Esophagus muscularis mucosa (tissue), 4 donors: Measurements from ENCODE around the gene SULT1C2. TPM values are rescaled to one million over a fixed set of nuclear protein-coding genes. Genes with fewer than 3 reads are reported as not detected.
A peak's percentile ranks its signal among the peaks of the same experiment; 100 is the strongest.

Experiments used
- DNase-seq: peaks from one replicate; pipeline ENCODE4 v3.0.0-alpha.2; 2017; ENCODE audit errors: extremely low spot score
- H3K27ac ChIP-seq, 4 donors: fragments of 200-600 bp; sonication (generic); replicated peaks in 1 of 4; 1 replicate in 3 of 4; 2 replicates in 1 of 4; pipeline ENCODE4 v1.5.1; 2016 to 2019; ENCODE audit warnings: mild to moderate bottlenecking in 1 of 4
- H3K27me3 ChIP-seq, 4 donors: fragments of 200-600 bp; sonication (generic); one replicate each; pipeline versions ENCODE4 v1.5.1 to v1.6.0; 2016 to 2019
- H3K36me3 ChIP-seq, 4 donors: fragments of 200-600 bp; sonication (generic); one replicate each; pipeline ENCODE4 v1.5.1; 2016 to 2019
- H3K4me1 ChIP-seq, 4 donors: fragments of 200-600 bp; sonication (generic); one replicate each; pipeline ENCODE4 v1.5.1; 2016 to 2019
- H3K4me3 ChIP-seq, 4 donors: fragments of 200-600 bp; sonication (generic); 1 replicate in 2 of 4; 2 replicates in 2 of 4; pipeline ENCODE4 v1.5.1; 2016 to 2019; ENCODE audit warnings: mild to moderate bottlenecking in 4 of 4, moderate library complexity in 1 of 4
- H3K9me3 ChIP-seq, 4 donors: fragments of 200-600 bp; sonication (generic); 1 replicate in 3 of 4; 2 replicates in 1 of 4; pipeline ENCODE4 v1.5.1; 2016 to 2019
- CTCF ChIP-seq, 3 experiments: fragments of 200-600 bp in 2 of 3; fragments of 450-650 bp in 1 of 3; sonication (generic) in 2 of 3; IDR thresholded peaks; one replicate each; pipeline ENCODE4 v1.5.1; 2017 to 2019; ENCODE audit warnings: antibody characterized with exemption in 3 of 3, mild to moderate bottlenecking in 2 of 3, moderate library complexity in 1 of 3
- EP300 ChIP-seq: sonication (generic); formaldehyde crosslinking; IDR thresholded peaks from one replicate; pipeline ENCODE4 v1.6.1; 2017; ENCODE audit warnings: antibody characterized with exemption
- POLR2A ChIP-seq: fragments of 450-650 bp; IDR thresholded peaks from one replicate; pipeline ENCODE4 v1.6.1; 2017; ENCODE audit warnings: antibody characterized with exemption, moderate library complexity, mild to moderate bottlenecking, low read depth
- POLR2AphosphoS5 ChIP-seq, 2 donors: sonication (generic); formaldehyde crosslinking; IDR thresholded peaks; one replicate each; pipeline ENCODE4 v1.6.1; 2017; ENCODE audit warnings: antibody characterized with exemption in 2 of 2
- WGBS: methylation state at CpG from one replicate; pipeline ENCODE4 v1.1.5; 2018; 5-methylcytosine and 5-hydroxymethylcytosine counted together
- intact Hi-C: fragments of 100-400 bp; cut with DNase I; formaldehyde crosslinking; loops from one replicate; pipeline ENCODE4 v1.15.1; 2023
- total RNA-seq, 4 donors: library from RNA; depleted of rRNA; stranded (reverse); fragments of >200 nt; gene quantifications; one replicate each; pipeline versions ENCODE4 v1.1.0 to v1.2.1, GENCODE V29; 2016

Gene SULT1C2
- total RNA-seq, 4 donors from 2014 or later: 0.66 to 1.0 TPM; not detected in 2

DNA sequence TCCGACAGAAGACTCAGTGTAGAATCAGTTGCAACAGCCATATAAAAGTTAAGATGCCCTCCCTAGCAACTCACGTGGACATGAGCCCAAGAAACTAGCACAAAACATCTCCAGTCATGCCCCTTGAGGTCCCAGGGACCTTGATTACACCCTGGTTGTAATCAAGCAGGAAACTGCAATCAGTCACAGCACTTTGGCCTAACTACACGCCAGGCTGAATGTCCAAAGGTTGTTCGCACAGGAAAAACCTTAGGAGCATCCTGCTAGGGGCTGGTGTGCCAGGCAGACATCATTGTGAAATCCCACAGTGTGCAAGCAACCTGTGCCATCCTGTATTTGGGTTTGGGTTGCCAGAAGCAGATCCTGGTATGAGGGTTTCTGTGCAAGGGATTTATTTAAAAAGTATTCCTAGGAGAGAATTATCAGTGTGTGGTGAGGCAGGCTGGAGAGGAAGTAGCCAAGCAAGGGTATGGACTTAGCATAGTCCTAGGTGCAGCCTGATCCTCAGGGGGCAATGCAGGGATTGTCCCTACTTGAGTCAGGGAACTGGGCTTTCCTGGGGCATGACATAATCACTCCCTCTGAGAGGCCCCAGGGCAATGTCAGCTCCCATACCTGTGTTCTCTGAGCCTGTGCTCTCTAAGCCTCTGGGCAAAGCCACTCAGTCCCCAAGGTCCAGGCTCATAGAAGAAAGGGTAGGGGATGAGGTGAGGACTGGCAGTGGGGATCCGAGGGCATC is 17.8 kb upstream of the SULT1C2 start:
- Histone ChIP-seq H3K36me3 (no peaks in the 10 kb centered on the region), H3K27me3 (no peaks in the 10 kb centered on the region), H3K27ac (no peak overlapping the region), H3K4me3 (no peak overlapping the region), H3K4me1 (peaks cover 0 to 13% (median 2%) of the 10 kb centered on the region in 4 donors), H3K9me3 (no peaks in the 10 kb centered on the region)
- 77% methylated on average over 5 of the region's 5 CpGs for WGBS
- intact Hi-C loops: no loop called here
- DNase-seq: peak; percentile 81
- TF ChIP-seq POLR2AphosphoS5 (IDR thresholded peaks at IDR 0.05) (no peak), CTCF (IDR thresholded peaks at IDR 0.05) (no peak), EP300 (no peak), POLR2A (no peak)

GRCh38 chr2:108271691-108272253 is 16.9 kb upstream of the SULT1C2 start:
- no peaks in the 10 kb centered on the region for H3K36me3 ChIP-seq
- no peak overlapping the region for H3K27ac ChIP-seq
- H3K4me3 ChIP-seq: peak overlapping the region in 3 of 4 donors; percentile 15 to 25 (median 17)
- DNase-seq: peak; percentile 68
- intact Hi-C loops: no loop called here
- peaks cover 0 to 13% (median 2%) of the 10 kb centered on the region in 4 donors for H3K4me1 ChIP-seq
- H3K9me3 ChIP-seq: no peaks in the 10 kb centered on the region
- 49% methylated on average over 7 of the region's 7 CpGs for WGBS
- no peaks in the 10 kb centered on the region for H3K27me3 ChIP-seq
- no peak for TF ChIP-seq CTCF (IDR thresholded peaks at IDR 0.05)
- no peak for TF ChIP-seq POLR2A
- peak in 1 of 2 donors; percentile 8 for TF ChIP-seq POLR2AphosphoS5 (IDR thresholded peaks at IDR 0.05)
- TF ChIP-seq EP300: no peak

DNA sequence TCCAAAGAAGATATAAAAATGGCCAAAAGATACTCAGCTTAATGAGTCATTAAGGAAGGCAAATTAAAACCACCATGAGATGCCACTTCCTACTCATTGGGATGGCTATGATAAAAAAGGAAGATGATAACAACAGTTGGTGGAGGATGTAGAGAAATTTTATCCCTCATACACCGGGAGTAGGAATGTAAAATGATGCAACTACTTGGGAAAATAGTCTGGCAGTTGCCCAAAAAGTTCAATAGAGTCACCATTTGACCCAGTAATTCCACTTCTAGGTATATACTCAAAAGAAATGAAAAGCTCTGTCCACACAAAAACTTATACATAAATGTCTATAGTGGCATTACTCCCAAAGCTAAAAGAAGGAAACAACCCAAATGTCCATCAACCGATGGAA is 10.1 kb upstream of the SULT1C2 start:
- no peaks in the 10 kb centered on the region for H3K27me3 ChIP-seq
- 77% methylated on average over 2 of the region's 2 CpGs for WGBS
- no peak overlapping the region for H3K27ac ChIP-seq
- no peaks in the 10 kb centered on the region for H3K36me3 ChIP-seq
- intact Hi-C loops: no loop called here
- TF ChIP-seq POLR2A (no peak), CTCF (IDR thresholded peaks at IDR 0.05) (no peak), EP300 (no peak), POLR2AphosphoS5 (IDR thresholded peaks at IDR 0.05) (no peak)
- no peak for DNase-seq
- no peaks in the 10 kb centered on the region for H3K9me3 ChIP-seq
- H3K4me3 ChIP-seq: no peak overlapping the region
- H3K4me1 ChIP-seq: no peaks in the 10 kb centered on the region

DNA sequence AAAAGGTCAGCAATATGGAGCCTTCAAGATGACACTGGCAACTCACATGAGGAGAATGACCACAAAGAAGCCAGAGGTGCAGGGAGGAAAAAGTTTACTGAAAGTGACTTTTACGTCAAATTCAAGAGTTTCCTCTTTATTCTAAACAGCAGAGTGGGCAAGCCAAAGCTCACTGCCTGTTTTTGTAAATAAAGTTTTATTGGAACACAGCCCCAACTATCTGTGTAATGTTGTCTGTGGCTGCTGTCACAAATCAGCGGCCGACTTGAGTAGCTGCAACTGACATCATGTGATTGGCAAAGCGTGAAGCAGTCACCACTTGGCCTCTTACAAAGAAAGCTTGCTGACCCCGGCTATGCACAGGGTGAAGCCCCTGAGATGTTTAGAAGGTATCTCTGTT is 9.2 kb upstream of the SULT1C2 start:
- intact Hi-C loops: no loop called here
- WGBS: 79% methylated on average over 5 of the region's 5 CpGs
- H3K36me3 ChIP-seq: no peaks in the 10 kb centered on the region

More for the DNA sequence above, 9.2 kb upstream of the SULT1C2 start:
- Histone ChIP-seq H3K27ac (no peak overlapping the region), H3K4me1 (no peaks in the 10 kb centered on the region), H3K27me3 (no peaks in the 10 kb centered on the region), H3K9me3 (no peaks in the 10 kb centered on the region), H3K4me3 (no peak overlapping the region)
- TF ChIP-seq POLR2AphosphoS5 (IDR thresholded peaks at IDR 0.05): no peak
- TF ChIP-seq POLR2A: no peak
- TF ChIP-seq CTCF (IDR thresholded peaks at IDR 0.05): no peak
- no peak for TF ChIP-seq EP300
- DNase-seq: no peak
